NB4 (cell line): Measurements from ENCODE around the gene C1QTNF1.

Source experiments
- DNase-seq: peaks from one replicate; pipeline ENCODE4 v3.0.0; 2010; ENCODE audit warnings: low read depth
- H3K4me3 ChIP-seq: one replicate; pipeline ENCODE4 v1.5.1; 2011; ENCODE audit warnings: mild to moderate bottlenecking, low read depth, low read length, moderate library complexity
- MAX ChIP-seq: IDR thresholded peaks from 2 replicates; pipeline ENCODE4 v1.6.1; 2011; ENCODE audit warnings: low read depth, low read length
- MYC ChIP-seq: IDR thresholded peaks from 2 replicates; pipeline ENCODE4 v1.6.1; 2011; ENCODE audit warnings: low read depth, low read length
- POLR2A ChIP-seq: IDR thresholded peaks from 2 replicates; pipeline ENCODE4 v1.6.1; 2011; ENCODE audit warnings: mild to moderate bottlenecking; ENCODE audit not compliant: insufficient read length; ENCODE audit errors: extremely low read depth
- TF ChIP-seq, protein P1 (sequence below): IDR thresholded peaks from one replicate; pipeline ENCODE4 v1.5.1; 2012; ENCODE audit warnings: low read depth, low read length

Gene C1QTNF1

DNA sequence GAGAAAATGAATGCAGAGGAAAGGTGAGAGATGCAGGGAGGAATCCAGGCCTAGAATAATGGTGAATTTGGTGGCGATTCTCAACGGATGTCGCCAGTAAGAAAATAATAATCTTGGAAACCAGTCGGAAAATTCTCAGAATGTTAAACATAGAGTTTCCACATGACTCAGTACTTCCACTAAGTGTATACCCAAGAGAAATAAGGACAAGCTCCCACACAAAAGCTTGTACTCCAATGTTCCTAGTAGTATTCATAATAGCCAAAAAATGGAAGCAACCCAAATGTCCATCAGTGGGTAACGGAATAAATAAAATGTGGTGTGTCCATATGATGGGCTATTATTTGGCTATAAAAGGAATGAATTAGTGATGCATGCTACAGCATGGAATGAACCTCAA is 31.2 kb downstream of the C1QTNF1 start:
- no peak for DNase-seq
- H3K4me3 ChIP-seq: no peak overlapping the region
- TF ChIP-seq, protein P1, sequence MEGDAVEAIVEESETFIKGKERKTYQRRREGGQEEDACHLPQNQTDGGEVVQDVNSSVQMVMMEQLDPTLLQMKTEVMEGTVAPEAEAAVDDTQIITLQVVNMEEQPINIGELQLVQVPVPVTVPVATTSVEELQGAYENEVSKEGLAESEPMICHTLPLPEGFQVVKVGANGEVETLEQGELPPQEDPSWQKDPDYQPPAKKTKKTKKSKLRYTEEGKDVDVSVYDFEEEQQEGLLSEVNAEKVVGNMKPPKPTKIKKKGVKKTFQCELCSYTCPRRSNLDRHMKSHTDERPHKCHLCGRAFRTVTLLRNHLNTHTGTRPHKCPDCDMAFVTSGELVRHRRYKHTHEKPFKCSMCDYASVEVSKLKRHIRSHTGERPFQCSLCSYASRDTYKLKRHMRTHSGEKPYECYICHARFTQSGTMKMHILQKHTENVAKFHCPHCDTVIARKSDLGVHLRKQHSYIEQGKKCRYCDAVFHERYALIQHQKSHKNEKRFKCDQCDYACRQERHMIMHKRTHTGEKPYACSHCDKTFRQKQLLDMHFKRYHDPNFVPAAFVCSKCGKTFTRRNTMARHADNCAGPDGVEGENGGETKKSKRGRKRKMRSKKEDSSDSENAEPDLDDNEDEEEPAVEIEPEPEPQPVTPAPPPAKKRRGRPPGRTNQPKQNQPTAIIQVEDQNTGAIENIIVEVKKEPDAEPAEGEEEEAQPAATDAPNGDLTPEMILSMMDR: no peak
- no peak for TF ChIP-seq MAX
- no peak for TF ChIP-seq MYC
- TF ChIP-seq POLR2A: no peak

DNA sequence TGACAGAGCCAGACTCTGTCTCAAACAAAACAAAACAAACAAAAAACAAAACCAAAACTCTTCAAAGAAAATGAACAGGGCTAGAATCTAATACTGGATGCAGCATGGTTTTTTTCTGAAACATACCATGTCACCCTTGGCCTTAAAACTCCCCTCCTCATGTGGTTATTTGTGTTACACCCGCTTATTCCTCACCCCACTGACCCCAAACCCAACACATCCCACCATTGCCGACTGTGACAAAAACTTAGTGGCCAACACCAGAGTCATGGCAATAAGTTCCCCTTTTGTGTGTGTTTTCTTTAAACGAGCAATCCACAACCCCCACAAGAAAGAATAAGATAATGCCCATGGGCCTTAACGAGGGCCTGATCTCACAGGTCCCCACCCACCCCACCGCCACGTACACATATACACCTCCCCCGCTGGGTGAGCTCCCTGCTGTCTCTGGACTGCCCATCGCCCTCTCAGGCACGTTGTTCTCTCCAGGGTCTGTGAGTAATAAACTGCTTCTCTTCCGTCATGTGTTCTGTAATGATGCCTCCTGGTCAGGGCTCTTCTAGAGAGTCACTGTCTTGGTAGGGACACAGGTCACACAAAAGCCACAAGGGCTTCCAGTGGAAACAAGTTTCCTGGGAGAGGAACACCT is 33.9 kb downstream of the C1QTNF1 start:
- peak; percentile 28 for DNase-seq
- no peak for TF ChIP-seq MYC
- TF ChIP-seq POLR2A: no peak
- TF ChIP-seq, protein P1: no peak
- TF ChIP-seq MAX: no peak
- H3K4me3 ChIP-seq: no peak overlapping the region

DNA sequence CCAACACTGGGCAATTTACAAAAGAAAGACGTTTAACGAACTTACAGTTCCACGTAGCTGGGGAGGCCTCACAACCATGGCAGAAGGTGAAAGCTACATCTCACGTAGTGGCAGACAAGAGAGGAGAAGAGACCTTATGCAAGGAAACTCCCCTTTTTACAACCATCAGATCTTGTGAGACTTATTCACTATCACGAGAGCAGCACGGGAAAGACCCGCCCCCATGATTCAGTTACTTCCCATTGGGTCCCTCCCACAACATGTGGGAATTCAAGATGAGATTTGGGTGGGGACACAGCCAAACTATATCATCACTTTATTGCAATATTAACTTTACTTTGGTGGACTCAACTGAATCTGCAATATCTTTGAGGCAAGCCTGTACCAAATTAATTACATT is 38.7 kb downstream of the C1QTNF1 start:
- TF ChIP-seq, protein P1: no peak
- no peak for TF ChIP-seq POLR2A
- TF ChIP-seq MYC: no peak
- TF ChIP-seq MAX: no peak
- no peak for DNase-seq
- no peak overlapping the region for H3K4me3 ChIP-seq

DNA sequence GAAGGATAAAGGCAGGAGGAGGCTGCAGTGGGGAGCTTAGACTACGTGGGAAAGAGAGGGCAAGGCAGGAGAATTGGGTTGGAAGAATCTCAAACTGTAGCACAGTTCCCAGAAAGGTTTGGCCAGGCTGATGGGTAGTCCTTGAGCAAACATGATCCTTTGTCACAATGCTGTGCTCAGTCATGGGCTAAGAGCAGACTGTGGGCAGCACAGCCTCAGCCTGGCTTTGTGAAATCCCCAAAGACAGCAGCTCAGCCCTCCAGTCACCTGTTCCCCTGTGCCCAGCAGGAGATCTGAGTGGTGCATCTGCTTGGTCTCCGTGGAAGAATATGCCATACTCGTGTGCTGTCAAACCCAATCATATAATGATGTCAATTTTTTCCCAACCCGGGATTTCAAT is 40.1 kb downstream of the C1QTNF1 start:
- H3K4me3 ChIP-seq: no peak overlapping the region
- no peak for DNase-seq
- TF ChIP-seq MAX: no peak

GRCh38 chr17:79065105-79065670 is 41.2 kb downstream of the C1QTNF1 start:
- TF ChIP-seq MAX (peak; percentile 87), MYC (peak; percentile 51; the same call in 1 of the 2 replicates), POLR2A (no peak)
- TF ChIP-seq, protein P1: peak; percentile 58
- DNase-seq: peak; percentile 57
- no peak overlapping the region for H3K4me3 ChIP-seq

DNA sequence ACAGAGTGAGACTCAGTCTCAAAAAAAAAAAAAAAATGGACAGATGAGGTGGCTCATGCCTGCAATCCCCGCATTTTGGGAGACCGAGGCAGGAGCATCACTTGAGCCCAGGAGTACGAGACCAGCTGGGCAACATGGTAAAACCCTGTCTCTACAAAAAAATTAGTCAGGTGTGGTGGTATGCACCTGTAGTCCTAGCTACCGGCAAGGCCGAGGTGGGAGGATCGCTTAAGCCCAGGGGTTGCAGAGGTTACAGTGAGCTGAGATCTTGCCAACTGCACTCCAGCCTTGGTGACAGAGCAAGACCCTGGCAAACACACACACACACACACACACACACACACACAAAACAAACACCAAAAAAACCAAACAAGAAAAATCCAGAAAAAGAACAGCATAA is 43.0 kb downstream of the C1QTNF1 start:
- DNase-seq: no peak
- TF ChIP-seq, protein P1: no peak
- TF ChIP-seq MYC (no peak), POLR2A (no peak), MAX (no peak)
- no peak overlapping the region for H3K4me3 ChIP-seq
